Measurements from ENCODE around the gene PNPLA7. TPM values are rescaled to one million over a fixed set of nuclear protein-coding genes. Genes with fewer than 3 reads are reported as not detected.

Gene PNPLA7
- total and polyA plus RNA-seq, 2 of the 13 experiments (the other 11 are each of a cell fraction or from before 2014, with no cell fraction given), result 0.42 to 1.5 TPM

GRCh38 chr9:137520614-137521404 is 29.4 kb downstream of the PNPLA7 start:
- H3K79me2 ChIP-seq (ENCODE audit: insufficient read depth, low read length), result no peaks in the 10 kb centered on the region
- no peak for DNase-seq (ENCODE audit: low spot score)
- 72% methylated on average over 15 of the region's 30 CpGs for WGBS (ENCODE audit: low lambda C conversion rate)
- H3K27ac ChIP-seq (ENCODE audit: extremely low read length, insufficient read depth, low read length), result no peak overlapping the region
- ATAC-seq, result no peak; the same call in 2 of the 3 replicates
- no peak overlapping the region for H3K9ac ChIP-seq (ENCODE audit: insufficient read depth, low read depth, low read length)
- intact Hi-C loops (cut with micrococcal nuclease; ENCODE audit: unreplicated experiment) (no loop called here), in situ Hi-C loops (cut with HindIII; ENCODE audit: extremely low pct_ligation_motif_present, low pct_unique_long_range_greater_than_20kb) (loop anchor here (10.0 kb wide), 1 partner anchor 236 kb away; no protein-coding TSS in a partner anchor)
- H4K20me1 ChIP-seq (ENCODE audit: insufficient read depth, low read length), result no peaks in the 10 kb centered on the region
- no peaks in the 10 kb centered on the region for H3K4me1 ChIP-seq (ENCODE audit: insufficient read depth, low read length)
- no peaks in the 10 kb centered on the region for H3K36me3 ChIP-seq (replicated peaks in 1 of 2; ENCODE audit: control insufficient read depth in 1 of 2, insufficient read depth in 2 of 2, low read length in 2 of 2)
- TF ChIP-seq NR2C2 (CRISPR knock-in tag; IDR thresholded peaks at IDR 0.05; ENCODE audit: borderline replicate concordance) (0 out of 2 replicates have a peak, but pooled peaks have one; percentile 19), ZBTB33 (CRISPR knock-in tag; IDR thresholded peaks at IDR 0.05) (peak; percentile 85), RNF2 (conservative IDR thresholded peaks at IDR 0.05; ENCODE audit: low read depth) (no peak), SNAPC4 (CRISPR knock-in tag; IDR thresholded peaks at IDR 0.05) (no peak), TBL1XR1 (IDR thresholded peaks at IDR 0.05; ENCODE audit: borderline replicate concordance, low read length, partially characterized antibody) (no peak), HNRNPK (IDR thresholded peaks at IDR 0.05; ENCODE audit: low read depth, low read length, poor library complexity, severe bottlenecking) (no peak)
- FAIRE-seq, result no peak
- H3K4me3 ChIP-seq (replicated peaks in 1 of 3; ENCODE audit: insufficient read depth in 1 of 3, low read depth in 2 of 3, low read length in 3 of 3), result no peak overlapping the region
- ChIA-PET POLR2A (no interaction called here), CTCF (ENCODE audit: low intra/inter-chr PET ratio, low total read pairs) (no interaction called here)
- no peaks in the 10 kb centered on the region for H3K9me3 ChIP-seq (ENCODE audit: low read length)
- H2AFZ ChIP-seq (ENCODE audit: low read length), result no peak overlapping the region
- H3K27me3 ChIP-seq (ENCODE audit: control insufficient read depth in 1 of 2, insufficient read depth in 2 of 2, low read length in 2 of 2), result no peaks in the 10 kb centered on the region
- H3K4me2 ChIP-seq (ENCODE audit: low read depth, low read length), result no peak overlapping the region
- no TSS peak for BruUV-seq (replicated peaks)

Data from HepG2 (cell line).